Mucosa of descending colon (tissue), 3 donors: ENCODE measurements around the gene PPP2R3C. TPM values are rescaled to one million over a fixed set of nuclear protein-coding genes. Genes with fewer than 3 reads are reported as not detected.

Source experiments
- ATAC-seq: fragments of 200-7000 bp; cut with Tn5 transposase; one replicate; pipeline ENCODE4 v1.9.1; 2020; ENCODE audit warnings: mild to moderate bottlenecking, moderate library complexity
- DNase-seq, 3 donors: peaks; one replicate each; pipeline ENCODE4 v3.0.0-alpha.2; 2020
- H3K36me3 ChIP-seq: fragments of 200-600 bp; one replicate; pipeline ENCODE4 v1.8.0; 2021; ENCODE audit warnings: low read depth, mild to moderate bottlenecking
- H3K4me1 ChIP-seq: fragments of 200-600 bp; one replicate; pipeline ENCODE4 v1.8.0; 2021; ENCODE audit warnings: low read depth, mild to moderate bottlenecking
- H3K4me3 ChIP-seq: fragments of 200-600 bp; one replicate; pipeline ENCODE4 v1.8.0; 2021; ENCODE audit warnings: mild to moderate bottlenecking
- H3K9me3 ChIP-seq: fragments of 200-600 bp; one replicate; pipeline ENCODE4 v1.8.0; 2021; ENCODE audit warnings: mild to moderate bottlenecking
- CTCF ChIP-seq: fragments of 200-600 bp; IDR thresholded peaks from one replicate; pipeline ENCODE4 v1.8.0; 2022; ENCODE audit warnings: antibody characterized with exemption, mild to moderate bottlenecking
- intact Hi-C, 2 donors: fragments of 100-400 bp; cut with DNase I in 1 of 2; cut with micrococcal nuclease in 1 of 2; formaldehyde crosslinking; loops; one replicate each; pipeline versions ENCODE4 v1.11.0 to v1.11.1; 2022; cut with DNase I, micrococcal nuclease
- total RNA-seq, 3 donors: library from RNA; stranded (reverse); fragmentation: NEBNext Ultra II Directional in 2 of 3; extraction: Animal tissue kit (Norgen Biotek cat#: 25700) in 2 of 3; gene quantifications; one replicate each; pipeline versions ENCODE4 v1.2.1 to v1.2.4, GENCODE V29; 2021 to 2023
- donor health status: DM: no; HTN: no; CAD: no; lungs with moderate emphysema.
- donor health status: DM: no; HTN: no; CAD: no.
- donor health status: DM: no; HTN: yes; CAD: no.

PPP2R3C gene
- total RNA-seq, 3 donors from 2014 or later = 21.5 to 35.5 (median 23.0) TPM

DNA sequence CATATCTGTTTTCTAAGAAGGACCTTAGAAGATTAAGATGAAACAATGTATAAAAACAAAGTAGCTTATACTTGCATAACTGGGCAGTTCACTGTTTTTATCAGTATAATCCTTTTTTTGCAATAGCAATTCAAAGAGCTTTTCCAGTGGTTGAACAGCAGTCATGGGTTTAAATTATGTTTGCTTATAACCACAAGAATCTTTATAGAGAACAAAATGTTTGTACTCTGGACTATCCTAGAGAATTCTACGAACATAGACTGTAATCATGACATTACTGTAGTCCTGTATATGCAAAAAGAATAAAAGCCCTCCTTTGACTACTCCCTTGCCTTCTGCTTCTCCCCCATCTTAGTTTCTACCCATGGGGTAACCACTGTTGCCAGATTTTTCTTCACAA, 70.0 kb downstream of the PPP2R3C start:
- intact Hi-C loops = no loop called here

GRCh38 chr14:35050652-35051051, 71.1 kb downstream of the PPP2R3C start:
- H3K9me3 ChIP-seq = no peaks in the 10 kb centered on the region
- no peak for TF ChIP-seq CTCF
- H3K4me1 ChIP-seq = peaks cover 31% of the 10 kb centered on the region
- no peak overlapping the region for H3K4me3 ChIP-seq
- DNase-seq = no peak
- H3K36me3 ChIP-seq = no peaks in the 10 kb centered on the region
- intact Hi-C loops = no loop called here
- ATAC-seq = no peak

More for the DNA sequence above, 70.0 kb downstream of the PPP2R3C start:
- DNase-seq = no peak
- H3K9me3 ChIP-seq = no peaks in the 10 kb centered on the region
- no peaks in the 10 kb centered on the region for H3K36me3 ChIP-seq
- peak; percentile 86 for ATAC-seq
- H3K4me3 ChIP-seq = no peak overlapping the region
- TF ChIP-seq CTCF = no peak
- H3K4me1 ChIP-seq = peaks cover 31% of the 10 kb centered on the region

DNA sequence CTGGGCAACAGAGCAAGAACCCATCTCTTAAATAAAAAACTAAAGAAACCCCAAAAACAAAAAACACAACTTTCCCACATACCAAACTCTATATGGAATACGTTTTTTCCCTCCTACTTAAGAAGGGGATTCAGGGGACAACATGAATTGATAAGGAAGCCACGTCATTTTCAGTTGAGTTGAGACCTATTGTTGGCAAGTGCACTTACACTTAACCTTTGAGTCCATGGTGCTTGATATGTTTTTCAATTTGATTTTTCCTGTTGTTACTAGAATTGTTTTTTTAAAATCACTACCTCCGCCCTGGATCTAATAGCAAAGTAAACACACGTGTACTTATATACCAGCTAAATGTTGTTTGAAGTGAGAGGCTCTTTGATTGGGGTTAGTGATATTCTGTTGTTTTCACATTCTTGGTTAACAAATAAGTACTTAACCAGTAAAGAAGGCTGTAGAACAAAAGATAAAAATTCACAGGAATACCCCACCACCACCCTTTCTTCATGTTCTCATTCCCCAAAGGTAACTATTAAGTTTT, 73.7 kb downstream of the PPP2R3C start:
- Histone ChIP-seq H3K4me1 (peaks cover 31% of the 10 kb centered on the region), H3K36me3 (no peaks in the 10 kb centered on the region), H3K4me3 (no peak overlapping the region), H3K9me3 (no peaks in the 10 kb centered on the region)
- intact Hi-C loops = no loop called here
- no peak for ATAC-seq
- no peak for DNase-seq
- TF ChIP-seq CTCF = no peak

DNA sequence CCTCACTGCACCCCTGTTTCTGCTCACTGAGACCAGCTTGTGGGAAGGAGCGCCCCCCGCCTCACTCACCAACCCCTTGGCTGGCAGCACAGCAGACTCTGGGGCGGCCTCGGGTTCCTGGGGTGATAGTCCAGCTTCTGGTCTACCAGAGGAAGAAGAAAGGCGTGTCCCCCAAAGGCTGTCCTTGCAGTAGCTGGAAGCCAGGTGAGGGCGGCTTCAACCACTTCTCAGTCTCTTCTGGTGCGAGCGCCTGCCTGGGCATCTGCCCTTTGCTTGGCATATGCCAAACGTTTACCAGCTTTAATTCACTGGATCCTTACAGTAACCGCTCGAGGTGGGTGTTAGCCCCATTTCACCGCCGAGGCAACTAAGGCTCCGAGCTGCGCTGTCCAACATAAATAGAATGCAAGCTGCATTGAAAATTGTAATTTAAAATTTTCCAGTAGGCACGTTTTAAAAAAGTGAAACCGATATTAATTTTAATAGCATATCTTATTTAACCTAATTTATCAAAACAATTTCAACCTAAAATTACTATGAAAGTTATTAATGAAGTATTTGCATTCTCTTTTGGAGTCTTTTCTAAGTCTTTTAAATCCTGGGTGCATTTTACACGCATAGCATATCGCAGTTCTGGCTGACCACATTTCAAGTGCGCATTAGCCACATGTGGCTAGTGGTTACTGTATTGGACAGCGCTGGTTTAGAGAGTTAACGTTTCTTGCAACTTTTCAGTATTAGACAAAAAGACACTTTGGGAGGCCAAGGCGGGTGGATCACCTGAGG, 74.8 kb downstream of the PPP2R3C start:
- Histone ChIP-seq H3K4me3 (peak overlapping the region; percentile 67), H3K9me3 (no peaks in the 10 kb centered on the region), H3K36me3 (no peaks in the 10 kb centered on the region), H3K4me1 (peaks cover 26% of the 10 kb centered on the region)
- no peak for TF ChIP-seq CTCF
- DNase-seq (peak; percentile 77 to 83 (median 81)), ATAC-seq (peak; percentile 65)
- intact Hi-C loops = no loop called here

GRCh38 chr14:35046048-35046750, 75.6 kb downstream of the PPP2R3C start, which contains the start of gene FAM177A1:
FAM177A1 (plus strand) TSS chr14:35046272; CDS start chr14:35046464, 192 bp downstream.
- peak; percentile 99 to 100 (median 100) for DNase-seq
- Histone ChIP-seq H3K4me1 (peaks cover 23% of the 10 kb centered on the region), H3K9me3 (no peaks in the 10 kb centered on the region), H3K4me3 (peak within 1 kb of the TSS; percentile 67), H3K36me3 (no peaks in the 10 kb centered on the region)
- no peak for TF ChIP-seq CTCF
- peak; percentile 96 for ATAC-seq
- intact Hi-C loops = no loop called here
